HCT116 (cell line): ENCODE measurements around the gene BCL7A.

Experiments
- CTCF ChIP-seq, 3 experiments: fragments of 200-600 bp in 1 of 3; sonication (generic) in 1 of 3; IDR thresholded peaks in 2 of 3; conservative IDR thresholded peaks in 1 of 3; 2 replicates each; pipeline ENCODE4 v1.5.1; 2012 to 2017; ENCODE audit warnings: low read depth in 2 of 3, low read length in 2 of 3, antibody characterized with exemption in 1 of 3, borderline replicate concordance in 1 of 3, control low read depth in 1 of 3, mild to moderate bottlenecking in 1 of 3, mixed read lengths in 1 of 3, mixed run types in 1 of 3, moderate library complexity in 1 of 3; ENCODE audit not compliant: insufficient read depth in 1 of 3
- MAX ChIP-seq: IDR thresholded peaks from 2 replicates; pipeline ENCODE4 v1.6.1; 2012

- TF ChIP-seq CTCF (IDR thresholded peaks at IDR 0.05 in 2 of 3, conservative IDR thresholded peaks at IDR 0.05 in 1 of 3; ENCODE audit: borderline replicate concordance in 1 of 3, insufficient read depth in 1 of 3, low read depth in 2 of 3, low read length in 2 of 3) (no peak), MAX (peak; percentile 95)
These were observed 1.9 kb downstream of the BCL7A start for GRCh38 chr12:122023339-122024131.
